K562 (cell line): ENCODE measurements around the gene ARRB2.

ENCODE experiments used
- CBX3 ChIP-seq, 2 experiments: IDR thresholded peaks; 1 replicate in 1 of 2; 2 replicates in 1 of 2; pipeline ENCODE4 v1.6.1; 2012; ENCODE audit warnings: inconsistent platforms in 2 of 2, low read length in 2 of 2, borderline replicate concordance in 1 of 2, control low read depth in 1 of 2
- CHCHD3 ChIP-seq: fragments of 250-450 bp; sonication (Bioruptor Pico); IDR thresholded peaks from 2 replicates; pipeline ENCODE4 v2.1.2; 2022; ENCODE audit warnings: mild to moderate bottlenecking
- CHD1 ChIP-seq: fragments of 200-600 bp; sonication (generic); IDR thresholded peaks from one replicate; pipeline ENCODE4 v1.6.1; 2012; ENCODE audit warnings: mild to moderate bottlenecking, moderate library complexity, low read length, inconsistent platforms
- EZH2 ChIP-seq: IDR thresholded peaks from 2 replicates; pipeline ENCODE4 v1.6.1; 2012; ENCODE audit warnings: low read depth, mild to moderate bottlenecking, inconsistent platforms, low read length, borderline replicate concordance
- HNRNPLL ChIP-seq: fragments of 200-400 bp; formaldehyde crosslinking; IDR thresholded peaks from 2 replicates; pipeline ENCODE4 v1.6.1; 2017; ENCODE audit warnings: low read length, low read depth, mild to moderate bottlenecking; ENCODE audit not compliant: poor library complexity, severe bottlenecking
- IRF2 ChIP-seq: sonication (generic); formaldehyde crosslinking; IDR thresholded peaks from 2 replicates; pipeline ENCODE4 v1.8.1; 2022; ENCODE audit warnings: mild to moderate bottlenecking, missing genetic modification reagents
- KDM2B ChIP-seq: fragments of 250-450 bp; sonication (Bioruptor Pico); IDR thresholded peaks from 2 replicates; pipeline ENCODE4 v1.8.0; 2021; ENCODE audit warnings: mild to moderate bottlenecking, moderate library complexity
- KLF6 ChIP-seq: fragments of 250-450 bp; sonication (Bioruptor Pico); IDR thresholded peaks from 2 replicates; pipeline ENCODE4 v1.4.0; 2020; ENCODE audit warnings: mild to moderate bottlenecking, moderate library complexity, borderline replicate concordance
- MAFK ChIP-seq: IDR thresholded peaks from 2 replicates; pipeline ENCODE4 v1.6.1; 2011; ENCODE audit warnings: low read length, improper control_type of control experiment
- SOX6 ChIP-seq: fragments of 450-650 bp; IDR thresholded peaks from 2 replicates; pipeline ENCODE4 v1.6.1; 2014; ENCODE audit warnings: mild to moderate bottlenecking
- ZBED1 ChIP-seq: IDR thresholded peaks from 2 replicates; pipeline ENCODE4 v1.6.1; 2014
- ZNF263 ChIP-seq: sonication (generic); formaldehyde crosslinking; IDR thresholded peaks from 2 replicates; pipeline ENCODE4 v1.8.0; 2022; ENCODE audit warnings: mild to moderate bottlenecking, missing genetic modification reagents, borderline replicate concordance
- TF ChIP-seq, protein P1 (sequence below), 3 experiments: IDR thresholded peaks in 2 of 3; conservative IDR thresholded peaks in 1 of 3; 2 replicates each; pipeline ENCODE4 v1.5.1; 2011 to 2012; ENCODE audit warnings: low read length in 3 of 3, mild to moderate bottlenecking in 3 of 3, control low read depth in 2 of 3, improper control_type of control experiment in 1 of 3, inconsistent platforms in 1 of 3, low read depth in 1 of 3, mixed read lengths in 1 of 3, moderate library complexity in 1 of 3; ENCODE audit not compliant: insufficient read depth in 2 of 3

DNA sequence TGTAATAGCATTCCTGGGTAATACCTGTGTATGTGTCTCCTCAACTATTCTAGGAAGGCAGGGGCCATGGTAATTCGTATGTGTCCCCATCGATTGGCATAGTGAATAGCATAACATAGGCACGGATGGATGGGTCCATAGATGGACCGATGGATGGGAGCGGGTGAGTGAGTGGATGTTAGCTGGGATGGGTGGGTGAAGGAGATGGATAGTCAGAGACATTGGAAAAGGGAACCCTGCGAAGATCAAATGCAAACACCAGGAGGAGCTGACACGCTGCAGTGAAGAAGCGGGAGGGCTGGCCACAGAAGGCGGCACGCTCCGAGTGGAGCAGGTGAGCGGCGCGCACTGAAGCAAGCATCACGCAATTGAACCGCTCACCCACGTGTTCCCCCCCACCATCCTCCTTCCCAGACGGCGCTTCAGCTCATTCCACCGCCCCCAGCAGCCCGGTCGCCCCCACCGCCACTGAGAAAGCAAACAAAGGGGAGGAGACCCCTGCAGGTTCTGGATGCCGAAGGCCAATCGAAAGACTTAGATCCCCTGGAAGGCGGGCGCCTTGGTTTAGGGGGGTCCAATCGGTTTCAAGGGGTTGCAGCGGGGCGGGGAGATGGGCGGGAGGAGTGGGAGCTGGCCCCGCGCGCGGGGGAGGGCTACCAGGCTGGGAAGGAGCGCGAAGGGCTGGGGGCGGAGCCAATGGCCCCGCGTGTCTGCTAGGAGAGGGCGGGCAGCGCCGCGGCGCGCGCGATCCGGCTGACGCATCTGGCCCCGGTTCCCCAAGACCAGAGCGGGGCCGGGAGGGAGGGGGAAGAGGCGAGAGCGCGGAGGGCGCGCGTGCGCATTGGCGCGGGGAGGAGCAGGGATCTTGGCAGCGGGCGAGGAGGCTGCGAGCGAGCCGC, at the start of gene ARRB2:
- no peak for TF ChIP-seq EZH2
- no peak; the same call in 1 of the 2 replicates for TF ChIP-seq SOX6
- peak; percentile 23 for TF ChIP-seq HNRNPLL
- TF ChIP-seq KLF6: no peak
- no peak for TF ChIP-seq KDM2B (CRISPR knock-in tag)
- no peak for TF ChIP-seq IRF2 (CRISPR knock-in tag)
- TF ChIP-seq ZBED1: no peak
- TF ChIP-seq CBX3 (IDR thresholded peaks at IDR 0.05; ENCODE audit: borderline replicate concordance in 1 of 2, low read length in 2 of 2): peak in 1 of 2 experiments; percentile 79; a peak in 1 of 3 replicates
- TF ChIP-seq CHD1: no peak
- TF ChIP-seq MAFK: no peak
- TF ChIP-seq ZNF263 (CRISPR knock-in tag): peak; percentile 29; the same call in 1 of the 2 replicates
- no peak for TF ChIP-seq CHCHD3 (CRISPR knock-in tag)
- TF ChIP-seq, protein P1, sequence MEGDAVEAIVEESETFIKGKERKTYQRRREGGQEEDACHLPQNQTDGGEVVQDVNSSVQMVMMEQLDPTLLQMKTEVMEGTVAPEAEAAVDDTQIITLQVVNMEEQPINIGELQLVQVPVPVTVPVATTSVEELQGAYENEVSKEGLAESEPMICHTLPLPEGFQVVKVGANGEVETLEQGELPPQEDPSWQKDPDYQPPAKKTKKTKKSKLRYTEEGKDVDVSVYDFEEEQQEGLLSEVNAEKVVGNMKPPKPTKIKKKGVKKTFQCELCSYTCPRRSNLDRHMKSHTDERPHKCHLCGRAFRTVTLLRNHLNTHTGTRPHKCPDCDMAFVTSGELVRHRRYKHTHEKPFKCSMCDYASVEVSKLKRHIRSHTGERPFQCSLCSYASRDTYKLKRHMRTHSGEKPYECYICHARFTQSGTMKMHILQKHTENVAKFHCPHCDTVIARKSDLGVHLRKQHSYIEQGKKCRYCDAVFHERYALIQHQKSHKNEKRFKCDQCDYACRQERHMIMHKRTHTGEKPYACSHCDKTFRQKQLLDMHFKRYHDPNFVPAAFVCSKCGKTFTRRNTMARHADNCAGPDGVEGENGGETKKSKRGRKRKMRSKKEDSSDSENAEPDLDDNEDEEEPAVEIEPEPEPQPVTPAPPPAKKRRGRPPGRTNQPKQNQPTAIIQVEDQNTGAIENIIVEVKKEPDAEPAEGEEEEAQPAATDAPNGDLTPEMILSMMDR (IDR thresholded peaks at IDR 0.05 in 2 of 3, conservative IDR thresholded peaks at IDR 0.05 in 1 of 3; ENCODE audit: insufficient read depth in 2 of 3, low read depth in 1 of 3, low read length in 3 of 3): peak; percentile 68 to 84 (median 81)
